ENCODE measurements around the gene PUM1. TPM values are rescaled to one million over a fixed set of nuclear protein-coding genes. Genes with fewer than 3 reads are reported as not detected.
A peak's percentile ranks its signal among the peaks of the same experiment; 100 is the strongest.

PUM1 gene
- total RNA-seq, 2 donors from 2014 or later, result 80.3 to 120 TPM

- H3K27ac ChIP-seq, result no peak overlapping the region
- 86% methylated on average over 9 of the region's 9 CpGs for WGBS
These were observed 158.7 kb downstream of the PUM1 start for GRCh38 chr1:30906631-30907441.

GRCh38 chr1:30905916-30906620, 159.4 kb downstream of the PUM1 start:
- Histone ChIP-seq H3K9me3 (no peaks in the 10 kb centered on the region), H3K4me1 (replicated peaks) (peaks cover 12% of the 10 kb centered on the region), H3K27me3 (replicated peaks; ENCODE audit: insufficient read depth) (no peaks in the 10 kb centered on the region), H3K4me3 (no peak overlapping the region), H3K36me3 (no peaks in the 10 kb centered on the region), H3K27ac (no peak overlapping the region)
- no peak for TF ChIP-seq POLR2AphosphoS5 (IDR thresholded peaks at IDR 0.05)
- TF ChIP-seq POLR2A (IDR thresholded peaks at IDR 0.05), result no peak
- TF ChIP-seq CTCF (IDR thresholded peaks at IDR 0.05), result no peak
- no peak for DNase-seq (ENCODE audit: low spot score)
- intact Hi-C loops (cut with DNase I), result no loop called here
- 61% methylated on average over 9 of the region's 9 CpGs for WGBS

More at GRCh38 chr1:30906631-30907441, 158.7 kb downstream of the PUM1 start:
- Histone ChIP-seq H3K36me3 (no peaks in the 10 kb centered on the region), H3K27me3 (replicated peaks; ENCODE audit: insufficient read depth) (no peaks in the 10 kb centered on the region), H3K9me3 (no peaks in the 10 kb centered on the region), H3K4me1 (replicated peaks) (peaks cover 10% of the 10 kb centered on the region), H3K4me3 (peak overlapping the region in 1 of 2 donors; percentile 39)
- DNase-seq (ENCODE audit: low spot score), result no peak
- TF ChIP-seq POLR2A (IDR thresholded peaks at IDR 0.05) (no peak), POLR2AphosphoS5 (IDR thresholded peaks at IDR 0.05) (no peak)
- intact Hi-C loops (cut with DNase I), result no loop called here

DNA sequence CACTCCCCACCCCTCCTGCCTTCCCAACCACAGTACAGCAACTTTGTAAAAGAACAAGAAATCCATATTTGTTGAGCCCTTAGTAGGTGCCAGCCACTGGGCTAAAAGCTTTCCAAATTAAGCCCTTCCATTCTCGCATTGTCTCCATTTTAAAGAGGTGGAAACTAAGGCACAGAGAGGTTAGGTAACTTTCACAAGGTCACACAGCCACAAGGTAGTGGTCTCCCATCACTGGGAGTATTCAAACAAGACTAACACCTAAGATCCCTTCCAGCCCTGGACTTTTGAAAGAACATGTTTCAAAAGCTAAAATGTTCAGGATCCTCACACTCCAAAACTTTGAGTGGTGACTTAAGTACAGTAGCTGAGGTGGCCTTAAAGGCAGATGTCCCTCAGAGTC, 160.1 kb downstream of the PUM1 start:
- intact Hi-C loops (cut with DNase I), result no loop called here
- no peak for DNase-seq (ENCODE audit: low spot score)
- Histone ChIP-seq H3K36me3 (no peaks in the 10 kb centered on the region), H3K27ac (no peak overlapping the region), H3K4me3 (no peak overlapping the region), H3K27me3 (replicated peaks; ENCODE audit: insufficient read depth) (no peaks in the 10 kb centered on the region), H3K4me1 (replicated peaks) (peaks cover 12% of the 10 kb centered on the region), H3K9me3 (no peaks in the 10 kb centered on the region)
- TF ChIP-seq POLR2A (IDR thresholded peaks at IDR 0.05) (no peak), CTCF (IDR thresholded peaks at IDR 0.05) (no peak), POLR2AphosphoS5 (IDR thresholded peaks at IDR 0.05) (no peak)
- WGBS, result 81% methylated on average over 1 of the region's 1 CpG

GRCh38 chr1:30904962-30905335, 160.6 kb downstream of the PUM1 start:
- no peaks in the 10 kb centered on the region for H3K9me3 ChIP-seq
- H3K4me3 ChIP-seq, result no peak overlapping the region
- 88% methylated on average over 1 of the region's 1 CpG for WGBS
- no peaks in the 10 kb centered on the region for H3K27me3 ChIP-seq (replicated peaks; ENCODE audit: insufficient read depth)
- peaks cover 12% of the 10 kb centered on the region for H3K4me1 ChIP-seq (replicated peaks)
- intact Hi-C loops (cut with DNase I), result no loop called here
- DNase-seq (ENCODE audit: low spot score), result no peak
- H3K27ac ChIP-seq, result no peak overlapping the region
- no peaks in the 10 kb centered on the region for H3K36me3 ChIP-seq
- no peak for TF ChIP-seq POLR2AphosphoS5 (IDR thresholded peaks at IDR 0.05)
- no peak for TF ChIP-seq POLR2A (IDR thresholded peaks at IDR 0.05)
- no peak for TF ChIP-seq CTCF (IDR thresholded peaks at IDR 0.05)

DNA sequence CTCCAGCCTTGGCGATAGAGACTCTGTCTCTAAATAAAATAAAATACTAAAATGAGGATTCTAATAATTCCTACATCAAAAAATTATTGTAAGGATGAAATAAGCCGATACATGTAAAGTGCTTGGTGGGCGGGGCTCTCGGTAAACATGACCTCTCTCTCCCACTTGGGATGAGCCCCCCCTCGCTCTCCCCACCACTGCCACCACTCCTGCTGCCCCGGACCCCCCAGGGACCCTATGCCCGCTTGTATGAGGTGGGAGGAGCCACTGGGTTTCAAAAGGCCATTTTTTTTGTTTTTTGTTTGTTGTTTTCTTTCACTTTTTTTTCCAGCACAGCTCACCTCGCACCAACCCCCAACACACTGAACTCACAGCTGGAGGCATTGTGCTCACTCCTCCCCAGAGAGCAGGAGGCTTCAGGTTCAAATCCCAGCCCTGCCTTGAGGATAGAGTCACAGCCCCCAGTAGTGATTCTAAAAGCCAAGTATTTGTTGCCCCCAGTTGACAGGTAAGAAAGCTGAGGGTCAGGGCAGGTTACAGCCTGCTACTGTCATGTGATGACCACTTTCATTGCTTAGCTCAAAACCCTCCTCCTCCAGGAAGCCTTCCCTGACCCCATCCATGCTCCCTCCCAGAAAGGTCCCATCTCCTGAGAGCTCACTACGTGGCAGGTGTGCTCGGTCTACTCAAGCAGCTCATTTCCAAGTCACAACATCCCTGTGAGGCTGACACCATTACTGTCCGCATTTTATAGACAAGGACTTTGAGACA, 161.1 kb downstream of the PUM1 start:
- Histone ChIP-seq H3K27ac (peak overlapping the region in 1 of 2 donors; percentile 57), H3K4me1 (replicated peaks) (peaks cover 12% of the 10 kb centered on the region), H3K27me3 (replicated peaks; ENCODE audit: insufficient read depth) (no peaks in the 10 kb centered on the region), H3K9me3 (no peaks in the 10 kb centered on the region), H3K4me3 (no peak overlapping the region), H3K36me3 (no peaks in the 10 kb centered on the region)
- intact Hi-C loops (cut with DNase I), result no loop called here
- TF ChIP-seq POLR2AphosphoS5 (IDR thresholded peaks at IDR 0.05) (no peak), CTCF (IDR thresholded peaks at IDR 0.05) (no peak), POLR2A (IDR thresholded peaks at IDR 0.05) (no peak)
- no peak for DNase-seq (ENCODE audit: low spot score)
- 73% methylated on average over 11 of the region's 11 CpGs for WGBS

All from prostate gland (tissue), 2 donors.